D341Med (cell line): ENCODE data around the gene FAAP20.

Experiments used
- DNase-seq: peaks from one replicate; pipeline ENCODE4 v3.0.0; 2012; ENCODE audit warnings: low spot score

The FAAP20 gene

GRCh38 chr1:2212274-2212531 lies 17.6 kb upstream of the FAAP20 start:
- no peak for DNase-seq

DNA sequence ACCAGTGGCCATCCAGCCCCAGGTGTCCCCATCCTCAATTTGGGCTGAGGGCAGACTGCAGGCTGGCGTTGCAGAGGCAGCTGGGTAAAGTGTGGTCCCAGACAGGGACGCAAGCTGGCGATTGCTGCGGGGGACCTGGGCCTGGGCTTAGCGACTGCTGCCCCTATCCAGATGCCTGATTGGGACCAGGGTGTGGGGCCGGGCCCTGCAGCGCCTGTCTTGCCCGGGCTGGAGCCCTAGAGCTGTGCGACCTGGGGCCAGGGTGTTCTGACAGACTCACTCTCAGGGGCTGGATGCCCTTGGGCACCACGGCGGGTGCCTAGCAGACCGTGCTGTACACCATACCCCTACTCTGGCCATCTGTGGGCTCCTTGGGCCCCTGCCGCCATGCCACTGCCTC lies 16.2 kb upstream of the FAAP20 start:
- DNase-seq: no peak

GRCh38 chr1:2210084-2210653 lies 15.6 kb upstream of the FAAP20 start:
- no peak for DNase-seq

DNA sequence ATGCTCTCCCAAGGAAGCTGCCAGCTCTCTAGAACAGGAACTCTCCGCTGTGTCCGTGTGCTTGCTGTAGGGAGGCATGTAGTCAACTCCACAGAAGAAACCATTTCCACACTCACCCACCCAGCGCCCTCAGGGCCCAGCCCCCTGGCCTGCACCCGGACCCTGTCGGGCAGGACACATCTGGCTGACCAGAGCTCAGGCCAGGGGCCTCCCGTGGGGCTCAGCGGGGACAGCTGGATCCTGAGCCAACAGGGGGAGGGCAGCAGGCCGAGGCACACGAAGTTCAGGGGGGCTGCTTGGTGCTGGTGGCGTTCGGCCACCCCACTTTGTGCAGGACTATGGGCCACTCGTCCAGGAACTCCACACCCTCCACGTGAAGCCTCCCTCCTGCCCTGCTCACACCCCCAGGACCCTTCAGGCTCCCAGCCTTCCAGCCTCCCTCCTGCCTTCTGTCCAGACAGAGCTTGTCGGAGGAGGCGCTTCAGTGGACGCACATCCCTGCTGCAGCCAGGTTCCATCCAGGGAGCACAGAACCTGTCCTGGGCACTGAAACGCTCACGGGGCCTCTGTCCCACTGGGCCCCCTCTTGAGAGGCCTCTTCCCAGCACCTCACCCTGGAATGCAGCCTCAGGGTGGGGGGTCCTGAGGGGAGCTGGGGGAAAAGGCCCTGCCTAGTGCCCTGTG lies 15.0 kb upstream of the FAAP20 start:
- no peak for DNase-seq

DNA sequence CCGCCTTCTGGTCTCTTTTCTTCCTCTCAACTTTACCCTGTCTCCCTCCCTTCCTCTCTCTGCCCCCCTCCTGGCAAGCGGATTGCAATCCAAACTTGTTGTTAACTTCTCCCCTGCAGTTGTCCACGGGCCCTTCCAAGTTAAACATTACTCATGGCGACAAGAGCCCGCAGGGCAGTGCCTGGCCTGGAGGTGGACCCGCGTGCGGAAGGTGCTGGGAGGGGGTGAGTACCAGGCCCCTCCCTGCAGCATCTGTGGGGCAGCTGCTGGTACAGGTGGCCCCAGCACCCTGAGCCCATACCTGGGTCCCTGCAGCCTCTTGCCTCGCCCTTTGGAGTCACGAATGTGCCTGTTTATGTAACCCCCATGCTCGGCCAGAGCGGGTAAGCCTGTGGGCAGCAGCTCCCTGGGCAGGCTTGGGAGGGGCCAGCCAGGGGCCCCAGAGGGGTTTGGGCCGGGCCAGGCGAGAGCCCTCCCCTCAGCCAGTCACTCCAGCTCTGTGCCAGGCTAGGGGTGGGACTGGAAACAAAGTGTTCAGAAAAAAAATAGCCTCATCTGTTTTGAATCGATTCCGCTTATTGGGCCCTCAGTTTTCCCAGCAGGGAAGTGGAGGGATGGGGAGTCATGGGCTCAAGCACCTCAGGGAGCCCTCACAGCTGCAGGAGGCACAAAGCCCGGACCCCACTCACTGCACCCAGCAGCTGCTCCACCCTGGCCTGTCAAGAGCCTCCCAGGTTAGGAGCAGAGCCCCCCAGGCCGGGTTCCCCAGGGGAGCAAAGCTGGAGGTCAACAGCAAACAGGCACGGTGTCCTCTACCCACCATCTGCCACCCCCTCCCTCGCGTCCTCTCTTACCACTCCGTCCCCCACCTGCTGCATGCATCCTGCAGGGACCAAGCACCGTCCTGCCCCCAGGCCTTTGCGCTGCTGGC lies 14.0 kb upstream of the FAAP20 start:
- DNase-seq: no peak

GRCh38 chr1:2206813-2207487 lies 12.4 kb upstream of the FAAP20 start:
- no peak for DNase-seq

GRCh38 chr1:2205191-2205952 lies 10.8 kb upstream of the FAAP20 start:
- DNase-seq: no peak

GRCh38 chr1:2204415-2205190 lies 10.0 kb upstream of the FAAP20 start:
- DNase-seq: peak; percentile 98

- no peak for DNase-seq
Measured at GRCh38 chr1:2203671-2204414, 9.3 kb upstream of the FAAP20 start.

GRCh38 chr1:2202843-2203601 lies 8.4 kb upstream of the FAAP20 start:
- DNase-seq: no peak

DNA sequence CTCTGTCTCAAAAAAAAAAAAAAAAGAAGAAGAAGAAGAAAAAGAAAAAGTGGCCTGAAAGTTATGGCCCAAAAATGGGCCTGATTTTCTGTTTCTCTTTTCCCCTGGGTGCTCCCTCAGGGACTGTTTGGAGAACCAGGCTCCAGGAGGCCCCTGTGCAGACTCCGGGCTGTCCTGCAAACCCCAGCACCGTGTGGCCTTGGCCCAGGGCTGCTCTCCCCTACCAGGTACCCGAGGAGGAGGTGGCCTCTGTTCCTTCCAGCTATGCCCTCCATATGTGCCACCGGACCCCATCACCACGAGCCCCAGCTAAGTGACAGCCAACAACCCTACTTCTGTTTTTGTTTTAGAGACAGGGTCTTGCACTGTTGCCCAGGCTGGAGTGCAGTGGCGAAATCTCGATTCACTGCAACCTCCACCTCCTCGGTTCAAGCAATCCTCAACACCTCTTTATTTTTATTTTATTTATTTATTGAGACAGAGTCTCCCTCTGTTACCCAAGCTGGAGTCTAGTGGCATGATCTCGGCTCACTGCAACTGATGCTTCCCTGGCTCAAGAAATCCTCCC lies 7.5 kb upstream of the FAAP20 start:
- no peak for DNase-seq

DNA sequence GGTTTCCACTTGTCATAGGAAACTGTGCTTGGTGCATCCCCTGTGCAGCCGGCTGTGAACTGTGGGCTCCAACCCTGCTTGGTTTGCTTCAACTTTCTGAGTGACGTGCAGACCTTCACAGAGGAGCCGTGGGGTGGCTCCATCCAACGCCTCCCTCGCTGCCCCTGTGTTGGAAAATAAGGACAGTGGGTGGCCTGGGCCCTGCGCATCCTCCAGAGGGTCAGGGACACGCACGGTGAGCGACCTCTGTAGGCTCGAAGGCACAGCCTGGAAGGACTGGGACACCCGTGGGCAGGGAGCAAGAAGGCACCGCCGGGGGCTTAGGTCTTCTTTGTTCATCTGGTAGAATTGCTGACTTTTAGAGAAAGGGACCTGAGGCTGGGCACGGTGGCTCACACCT lies 6.5 kb upstream of the FAAP20 start:
- no peak for DNase-seq

GRCh38 chr1:2200308-2200943 lies 5.9 kb upstream of the FAAP20 start:
- no peak for DNase-seq

GRCh38 chr1:2199042-2199810 lies 4.7 kb upstream of the FAAP20 start:
- DNase-seq: peak; percentile 61

DNA sequence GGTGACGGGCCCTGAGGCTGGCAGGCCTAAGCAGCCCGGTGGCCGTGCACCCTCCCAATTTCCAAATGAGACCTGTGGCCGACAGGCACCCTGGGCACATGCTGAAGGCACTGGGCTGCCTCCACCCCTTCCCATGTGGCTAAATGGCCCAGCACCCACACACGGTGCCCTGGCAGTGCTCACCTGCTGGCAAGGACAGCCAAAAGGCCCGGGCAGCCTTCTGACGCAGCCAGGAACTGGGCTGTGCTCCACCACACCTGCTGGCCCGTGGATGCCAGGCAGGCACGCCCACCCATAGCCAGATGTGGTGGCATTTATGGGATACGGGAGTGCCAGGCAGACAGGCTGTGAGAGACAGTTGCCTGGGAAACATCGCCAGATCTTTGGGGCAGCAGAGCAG lies 4.0 kb upstream of the FAAP20 start:
- no peak for DNase-seq

GRCh38 chr1:2197707-2198165 lies 3.2 kb upstream of the FAAP20 start:
- no peak for DNase-seq

GRCh38 chr1:2196901-2197638 lies 2.5 kb upstream of the FAAP20 start:
- no peak for DNase-seq
